HUDEP-2 (cell line): ENCODE results near the gene PPP1R1B.

Experiments used
- DNase-seq, 76 experiments: peaks; one replicate each; lab custom pipeline; 2025; ENCODE audit not compliant: unreplicated experiment in 76 of 76; lab: John Stamatoyannopoulos, UW

PPP1R1B gene

GRCh38 chr17:39676198-39676819, 49.6 kb downstream of the PPP1R1B start:
- peak in 64 of 76 experiments; percentile 24 to 84 (median 62) for DNase-seq

- DNase-seq = no peak
Observed at GRCh38 chr17:39677072-39677471, 50.3 kb downstream of the PPP1R1B start.

DNA sequence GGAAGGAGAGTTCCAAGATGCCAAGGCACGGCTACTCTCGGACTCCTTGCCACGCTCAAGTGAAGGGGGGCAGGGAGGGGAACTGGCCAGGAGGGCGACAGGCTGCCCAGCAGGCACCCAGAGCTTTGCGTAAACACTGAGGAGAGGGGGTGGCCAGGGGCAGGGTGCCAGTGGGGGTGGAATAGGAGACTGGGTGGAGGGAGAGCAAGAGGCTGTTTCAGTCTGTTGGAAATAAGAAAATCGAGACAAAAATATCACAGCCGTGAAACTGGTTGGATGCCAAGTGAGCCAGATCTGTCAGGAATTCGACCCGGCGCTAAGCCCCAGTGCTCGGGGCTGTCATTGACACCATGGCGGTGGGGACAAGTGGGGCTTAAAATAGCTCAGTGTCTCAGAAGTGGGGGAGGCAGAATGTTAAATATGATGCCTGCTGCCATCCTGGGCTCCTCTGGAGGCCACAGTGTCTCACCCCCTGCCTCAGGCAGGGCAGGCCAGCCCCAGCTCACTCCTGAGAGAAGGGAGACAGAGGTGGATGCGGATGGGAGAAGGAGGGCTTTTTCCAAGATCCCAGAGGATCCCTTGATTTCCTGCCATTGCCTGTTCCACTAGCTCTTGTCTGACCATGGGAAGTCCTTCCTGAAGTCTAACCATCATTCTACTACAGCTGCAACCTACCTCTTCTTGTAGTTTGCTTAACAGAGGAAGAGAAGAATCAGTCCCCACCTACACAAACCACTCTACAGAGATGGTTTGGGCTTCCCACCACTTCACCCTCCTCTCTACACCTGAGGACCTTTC, 51.0 kb downstream of the PPP1R1B start:
- DNase-seq = no peak

GRCh38 chr17:39678340-39679116, 51.8 kb downstream of the PPP1R1B start:
- DNase-seq = peak in 19 of 76 experiments; percentile 14 to 58 (median 26)

DNA sequence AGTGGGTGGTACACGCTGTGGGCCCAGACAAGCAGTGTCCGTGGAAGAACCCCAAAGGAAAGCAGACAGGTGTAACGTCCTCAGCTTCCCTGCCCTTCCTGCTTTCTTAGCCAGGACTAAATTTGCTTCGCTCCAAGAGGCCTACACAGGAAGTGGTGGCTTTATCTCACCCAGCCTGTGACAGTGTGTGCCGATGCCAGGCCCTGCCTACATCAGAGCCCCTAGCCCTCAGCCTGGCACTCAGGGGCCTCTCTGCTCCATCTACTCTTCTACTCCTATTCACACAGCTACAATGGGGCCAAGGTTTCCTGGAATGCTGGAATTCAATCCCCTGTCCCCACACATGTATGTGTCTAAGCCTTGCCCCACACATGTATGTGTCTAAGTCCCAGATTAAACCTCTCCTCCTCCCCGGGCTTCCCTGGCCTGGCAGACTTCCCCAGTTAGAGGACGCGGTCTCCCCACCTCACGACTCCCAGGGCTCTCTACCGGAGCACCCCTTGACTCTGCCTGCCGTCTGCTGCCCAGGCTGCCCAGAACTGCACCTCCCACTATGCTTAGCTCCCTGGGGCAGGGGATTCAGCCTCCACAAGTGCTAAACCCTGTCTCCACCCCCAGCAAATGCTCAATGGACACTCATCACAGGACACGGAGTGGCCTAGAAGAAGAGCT, 52.9 kb downstream of the PPP1R1B start:
- peak in 59 of 76 experiments; percentile 22 to 75 (median 45) for DNase-seq

- DNase-seq = peak in 69 of 76 experiments; percentile 28 to 80 (median 57)
Observed at GRCh38 chr17:39683295-39683939, 56.7 kb downstream of the PPP1R1B start.

- peak in 4 of 76 experiments; percentile 17 to 24 (median 17) for DNase-seq
Observed at GRCh38 chr17:39684369-39685192, 57.8 kb downstream of the PPP1R1B start.
